HL-60 (cell line): ENCODE data around the gene DGAT2L6.

ENCODE experiments used
- DNase-seq, 2 experiments: peaks; one replicate each; pipeline ENCODE4 v3.0.0-alpha.2; 2010 to 2020; ENCODE audit warnings: low read depth in 1 of 2, low spot score in 1 of 2
- H3K27ac ChIP-seq: fragments of 250-450 bp; sonication (Bioruptor Pico); replicated peaks from 2 replicates; pipeline ENCODE4 v1.5.1; 2020; ENCODE audit warnings: mild to moderate bottlenecking, moderate library complexity
- H3K27me3 ChIP-seq: fragments of 250-450 bp; sonication (Bioruptor Pico); 2 replicates; pipeline ENCODE4 v1.5.1; 2021; ENCODE audit warnings: mild to moderate bottlenecking, moderate library complexity; ENCODE audit not compliant: insufficient read depth, poor library complexity, severe bottlenecking
- H3K4me3 ChIP-seq: replicated peaks from 2 replicates; pipeline ENCODE4 v1.5.1; 2011; ENCODE audit warnings: mild to moderate bottlenecking, control low read depth, low read length; ENCODE audit not compliant: insufficient read depth
- CTCF ChIP-seq: IDR thresholded peaks from one replicate; pipeline ENCODE4 v1.5.1; 2011; ENCODE audit warnings: low read length, control low read depth, inconsistent platforms; ENCODE audit not compliant: insufficient read depth
- GABPA ChIP-seq: IDR thresholded peaks from 2 replicates; pipeline ENCODE4 v1.6.1; 2012; ENCODE audit warnings: low read depth
- POLR2AphosphoS5 ChIP-seq: IDR thresholded peaks from 2 replicates; pipeline ENCODE4 v1.6.1; 2012; ENCODE audit warnings: low read depth
- REST ChIP-seq: IDR thresholded peaks from 2 replicates; pipeline ENCODE4 v1.6.1; 2012; ENCODE audit warnings: low read depth; ENCODE audit not compliant: insufficient replicate concordance
- SPI1 ChIP-seq: IDR thresholded peaks from 2 replicates; pipeline ENCODE4 v1.6.1; 2012; ENCODE audit warnings: low read depth, mild to moderate bottlenecking, borderline replicate concordance
- long read RNA-seq: library from polyadenylated mRNA; unstranded; transcript quantifications from one replicate; pipeline ENCODE4 v2.0.0, GENCODE V29; 2020

Gene DGAT2L6
- long read RNA-seq, result 0 reads

GRCh38 chrX:70176938-70177533 is at the start of gene DGAT2L6:
Gene DGAT2L6, plus strand, starts transcription at chrX:70177483. Its CDS starts 100 bp downstream, at chrX:70177583.
- Histone ChIP-seq H3K27ac (no peak within 1 kb of the TSS), H3K27me3 (no peaks in the 10 kb centered on the region), H3K4me3 (no peak within 1 kb of the TSS)
- DNase-seq, result no peak
- TF ChIP-seq SPI1 (no peak), REST (no peak), POLR2AphosphoS5 (no peak), CTCF (no peak), GABPA (no peak)

GRCh38 chrX:70128071-70128470 is 49.2 kb upstream of the DGAT2L6 start:
- Histone ChIP-seq H3K4me3 (no peak overlapping the region), H3K27me3 (no peaks in the 10 kb centered on the region), H3K27ac (no peak overlapping the region)
- DNase-seq, result no peak
- TF ChIP-seq GABPA (no peak), REST (no peak), POLR2AphosphoS5 (no peak), CTCF (no peak)

GRCh38 chrX:70129816-70130215 is 47.5 kb upstream of the DGAT2L6 start:
- Histone ChIP-seq H3K27ac (no peak overlapping the region), H3K27me3 (no peaks in the 10 kb centered on the region), H3K4me3 (no peak overlapping the region)
- TF ChIP-seq GABPA, result no peak
- TF ChIP-seq REST, result no peak
- no peak for TF ChIP-seq SPI1
- TF ChIP-seq POLR2AphosphoS5, result no peak
- no peak for TF ChIP-seq CTCF
- DNase-seq, result no peak
